HG03066 (cell line): ENCODE measurements around the gene NET1.
"Not testable (repeated sequence)": the region's sequence is repeated elsewhere in the genome, so short reads cannot be mapped to it uniquely, and the experiment has no call there.

Experiments used
- ATAC-seq: cut with Tn5 transposase; IDR thresholded peaks from one replicate; pipeline ENCODE4 v1.9.1; 2021; ENCODE audit warnings: low read depth; ENCODE audit not compliant: unreplicated experiment

Gene NET1

DNA sequence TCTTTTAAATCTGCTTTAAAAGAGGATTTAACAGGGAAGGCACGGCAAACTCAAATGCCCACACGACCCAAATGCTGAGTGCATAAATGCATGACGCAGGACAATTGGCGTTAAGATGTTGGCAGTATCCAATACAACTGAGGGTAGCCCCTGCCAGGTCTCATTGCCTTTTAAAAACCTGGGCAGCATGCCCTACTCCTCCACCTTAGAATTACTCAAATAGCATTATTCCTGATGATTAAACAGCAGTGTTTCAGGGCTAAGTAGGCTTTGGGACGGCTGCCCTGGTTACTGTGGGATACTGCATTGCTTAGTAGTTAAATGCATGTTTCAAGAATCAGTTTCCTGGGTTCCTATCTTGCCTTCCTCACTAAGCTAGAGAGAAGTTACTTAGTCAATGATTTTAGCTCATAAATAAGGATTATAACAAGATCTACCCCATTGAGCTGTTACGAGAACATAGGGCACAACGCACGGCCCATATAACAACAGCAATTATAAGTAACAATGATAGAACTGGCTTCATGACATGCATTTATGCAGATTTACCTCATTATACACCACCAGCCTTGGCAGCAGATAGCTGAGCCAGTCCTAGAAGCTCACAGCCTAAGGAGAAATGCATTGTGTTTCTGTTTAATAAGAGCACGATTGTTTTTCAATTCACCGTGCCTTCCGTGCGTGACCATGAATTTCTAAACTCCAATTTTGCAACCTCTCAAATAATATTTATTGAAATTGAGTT lies 15.6 kb upstream of the NET1 start:
- no peak for ATAC-seq

DNA sequence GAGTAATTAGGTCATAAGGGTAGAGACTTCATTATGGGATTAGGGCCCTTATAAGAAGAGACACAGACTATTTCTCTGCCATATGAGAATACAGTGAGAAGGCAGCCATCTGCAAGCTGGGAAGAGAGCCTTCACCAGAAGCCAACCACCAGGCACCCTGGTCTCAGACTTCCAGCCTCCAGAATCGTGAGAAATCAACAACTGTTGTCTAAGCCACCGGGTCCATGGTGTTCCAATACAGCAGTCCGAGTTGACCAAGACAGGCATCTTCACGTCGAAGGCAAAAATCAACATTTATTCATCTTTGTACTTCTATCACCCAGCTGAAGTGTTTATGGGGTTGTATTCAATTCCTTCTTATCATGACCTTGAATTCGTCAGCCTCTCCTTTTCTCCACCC lies 13.0 kb upstream of the NET1 start:
- ATAC-seq: no peak

DNA sequence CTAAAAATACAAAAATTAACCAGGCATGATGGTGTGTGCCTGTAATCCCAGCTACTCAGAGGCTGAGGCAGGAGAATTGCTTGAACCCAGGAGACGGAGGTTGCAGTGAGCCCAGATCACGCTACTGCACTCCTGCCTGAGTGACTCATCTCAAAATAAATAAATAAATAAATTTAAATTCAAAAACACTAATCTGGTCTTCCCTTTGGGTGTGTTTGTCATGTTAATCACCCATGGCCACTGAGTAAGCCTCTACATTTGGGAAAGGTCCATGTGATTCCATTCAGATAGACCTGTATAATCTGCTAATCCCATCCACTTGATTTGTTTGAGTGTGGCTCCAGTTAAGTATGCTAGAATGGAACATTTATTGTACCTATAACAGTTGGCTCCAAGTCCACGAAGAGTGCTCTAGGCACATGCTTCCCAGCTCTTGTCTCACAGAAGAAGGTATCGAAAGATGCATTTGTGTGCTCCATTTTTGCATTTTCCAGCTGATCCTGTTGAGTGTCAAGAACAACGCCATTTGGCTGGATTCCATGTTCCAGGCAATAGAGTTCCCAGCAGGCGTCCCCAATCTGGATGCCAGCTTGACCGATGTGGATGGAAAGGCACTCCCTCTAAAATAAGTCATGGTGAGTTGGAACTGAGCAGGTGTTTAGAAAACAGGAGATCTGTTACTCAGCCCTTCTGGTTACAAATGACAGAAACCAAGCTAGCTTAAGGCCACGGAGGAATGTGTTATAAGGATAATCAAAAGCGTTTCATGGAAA lies 11.7 kb upstream of the NET1 start:
- ATAC-seq: no peak

- no peak for ATAC-seq
Measured at GRCh38 chr10:5402798-5403197, 9.6 kb upstream of the NET1 start.

GRCh38 chr10:5404208-5405041 lies 7.9 kb upstream of the NET1 start, which contains the start of gene TUBAL3:
Gene TUBAL3 (minus strand): TSS chr10:5404828. CDS start chr10:5404792, 36 bp downstream.
- no peak for ATAC-seq

DNA sequence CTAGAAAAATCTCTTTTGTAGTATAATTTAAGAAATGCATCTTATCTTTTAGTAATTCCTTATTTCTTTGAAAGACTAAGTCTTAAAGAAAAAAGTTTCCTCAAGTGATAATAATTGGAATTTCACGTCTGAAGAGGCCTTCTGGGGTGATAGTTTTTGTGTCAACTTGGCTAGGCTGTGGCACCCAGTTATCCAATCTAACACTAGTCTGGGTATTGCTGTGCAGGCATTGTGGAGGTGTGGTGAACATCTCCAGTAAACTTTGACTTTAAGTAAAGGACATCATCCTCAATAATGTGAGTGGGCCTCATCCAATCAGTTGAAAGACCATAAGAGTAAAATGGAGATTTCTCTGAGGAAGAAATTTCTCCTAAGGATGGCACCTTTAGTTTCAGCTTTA lies 5.4 kb upstream of the NET1 start:
- ATAC-seq: no peak

GRCh38 chr10:5410787-5411186 lies 1.6 kb upstream of the NET1 start:
- ATAC-seq: not testable (repeated sequence)

GRCh38 chr10:5411941-5412276 lies 448 bp upstream of the NET1 start:
- ATAC-seq: no peak

DNA sequence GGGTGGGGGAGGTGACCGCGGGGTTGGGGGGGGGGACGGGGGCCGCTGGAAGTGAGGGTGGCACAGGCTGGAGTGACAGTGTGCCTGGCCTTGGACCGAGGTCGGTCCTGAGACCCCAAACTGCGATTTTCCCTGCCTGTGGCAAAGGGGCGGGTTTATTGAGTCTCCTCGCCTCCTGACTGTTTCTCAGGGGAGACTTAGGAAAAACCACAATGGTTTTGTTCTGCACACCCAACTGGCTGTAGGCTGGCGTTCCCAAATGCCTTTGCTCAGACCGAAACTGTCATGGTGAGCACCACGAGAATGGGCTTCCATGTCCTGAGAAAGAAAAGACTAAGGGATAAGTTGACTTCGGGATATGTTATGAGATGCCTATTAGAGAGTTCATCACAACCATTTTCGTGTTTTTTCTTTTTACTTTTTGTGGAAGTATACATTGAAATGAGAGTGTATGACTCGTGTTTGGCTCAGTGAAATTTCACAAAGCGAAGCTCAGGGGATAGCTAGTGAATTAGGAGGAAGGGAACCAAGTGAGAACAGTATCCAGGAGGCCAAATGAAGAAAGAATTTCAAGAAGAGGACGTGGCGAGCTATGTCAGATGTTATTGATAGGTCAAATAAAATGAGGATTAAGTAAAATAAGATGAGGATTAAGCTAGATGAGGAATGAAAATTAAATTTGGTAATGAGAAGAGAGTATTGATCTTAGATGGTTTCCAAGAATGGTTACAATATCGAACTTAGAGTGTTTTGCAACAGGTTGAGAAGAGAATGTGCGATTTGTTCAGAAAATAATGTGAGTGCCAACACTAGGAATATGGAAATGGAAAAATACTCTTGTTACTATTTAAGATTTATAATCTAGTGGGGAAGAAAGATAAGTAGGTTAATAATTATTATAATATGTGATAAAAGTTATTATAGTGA lies 918 bp downstream of the NET1 start:
- ATAC-seq: no peak

DNA sequence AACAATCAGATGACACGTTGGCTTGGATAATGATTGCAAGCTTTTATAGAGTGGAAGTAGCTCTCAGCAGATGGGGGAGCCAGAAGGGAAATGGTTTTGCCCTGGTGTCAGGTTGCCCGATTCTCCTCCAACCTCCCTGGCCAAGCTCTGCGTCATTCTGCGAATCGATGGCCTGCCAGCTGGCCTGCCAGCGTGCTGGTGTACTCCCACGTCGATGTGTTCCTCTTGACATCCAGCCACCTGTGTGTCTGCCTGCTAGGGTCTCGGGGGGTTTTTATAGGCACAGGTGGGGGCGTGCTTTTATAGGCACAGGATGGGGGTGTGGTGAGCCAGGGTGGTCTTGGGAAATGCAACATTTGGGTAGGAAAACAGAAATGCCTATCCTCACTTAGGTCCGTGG lies 4.6 kb downstream of the NET1 start:
- no peak for ATAC-seq

- ATAC-seq: no peak
Measured at GRCh38 chr10:5418584-5418983, 6.2 kb downstream of the NET1 start.

GRCh38 chr10:5419466-5420094 lies 7.2 kb downstream of the NET1 start:
- no peak for ATAC-seq

DNA sequence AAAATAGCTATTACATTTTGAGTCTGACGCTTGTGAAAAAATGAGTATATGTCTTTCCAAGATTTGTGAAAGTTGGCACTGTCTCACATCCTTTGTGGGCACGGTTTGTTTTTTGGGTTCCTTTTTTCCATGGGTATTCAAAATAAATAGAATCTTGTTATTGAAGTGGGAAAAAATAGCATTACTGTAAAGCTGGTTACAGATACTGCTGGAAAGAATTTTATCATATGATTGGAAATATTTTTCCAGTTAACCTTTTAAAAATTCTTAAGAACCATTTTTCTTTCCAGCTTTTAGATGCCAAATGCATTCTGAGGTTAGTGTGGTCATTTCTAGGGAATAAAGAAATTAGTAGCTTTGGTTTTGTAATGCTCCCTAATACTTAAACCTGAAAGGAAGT lies 11.4 kb downstream of the NET1 start:
- ATAC-seq: no peak

DNA sequence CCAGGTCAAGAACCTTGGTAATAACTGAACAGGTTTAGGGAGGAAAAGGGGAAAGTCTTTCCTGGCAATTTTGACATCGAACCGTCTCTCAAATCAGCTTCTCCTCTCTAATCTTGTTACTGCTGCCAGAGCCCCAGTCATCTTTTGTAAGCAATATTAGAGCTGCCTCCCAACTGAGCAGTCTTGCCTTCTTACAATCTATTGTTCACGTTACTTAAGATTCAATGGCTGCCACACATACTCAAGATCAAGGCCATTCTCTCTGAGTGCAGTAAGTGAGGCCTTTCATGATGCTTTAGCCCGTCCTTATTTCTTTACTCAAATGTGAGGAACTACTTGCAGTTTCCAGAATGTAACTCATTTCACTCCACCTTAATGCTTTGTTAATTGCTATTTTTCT lies 12.4 kb downstream of the NET1 start:
- ATAC-seq: no peak

DNA sequence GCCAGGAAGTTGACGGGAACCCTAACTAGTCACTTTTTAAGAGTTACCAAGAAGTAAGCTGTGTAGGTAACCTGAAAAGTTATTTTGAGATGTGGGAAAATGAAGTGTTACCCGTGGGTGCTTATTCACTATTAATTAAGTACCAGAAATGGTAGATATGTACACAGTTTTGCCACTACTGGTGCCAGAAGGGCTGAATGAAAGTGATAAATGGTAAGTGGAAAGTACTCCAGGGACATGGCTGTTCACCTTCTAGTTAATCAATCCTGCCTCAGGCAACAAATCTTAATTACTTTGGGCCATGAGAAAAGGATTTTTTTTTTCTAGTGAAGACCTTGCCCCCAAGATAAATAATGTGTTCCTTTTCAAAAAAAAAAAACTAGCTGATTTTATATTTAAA lies 15.8 kb downstream of the NET1 start:
- no peak for ATAC-seq

DNA sequence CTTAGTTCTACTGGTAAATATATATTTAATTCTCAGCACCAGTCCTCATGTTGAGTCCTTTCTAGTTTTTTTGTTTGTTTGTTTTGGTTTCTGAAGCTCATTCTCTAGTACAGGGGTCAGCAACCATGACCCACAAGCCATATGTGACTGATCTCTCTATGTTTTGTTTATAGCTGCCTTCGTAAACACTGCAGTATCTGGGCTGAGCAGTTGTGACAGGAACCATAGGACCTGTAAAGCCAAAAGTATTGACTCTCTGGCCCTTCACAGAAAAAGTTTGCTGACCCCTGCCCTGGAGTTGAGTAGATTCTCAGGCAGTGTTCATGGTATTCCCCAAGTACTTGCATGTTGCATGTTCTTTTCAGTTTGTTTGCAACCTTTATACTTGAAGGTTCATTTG lies 20.8 kb downstream of the NET1 start:
- no peak for ATAC-seq

DNA sequence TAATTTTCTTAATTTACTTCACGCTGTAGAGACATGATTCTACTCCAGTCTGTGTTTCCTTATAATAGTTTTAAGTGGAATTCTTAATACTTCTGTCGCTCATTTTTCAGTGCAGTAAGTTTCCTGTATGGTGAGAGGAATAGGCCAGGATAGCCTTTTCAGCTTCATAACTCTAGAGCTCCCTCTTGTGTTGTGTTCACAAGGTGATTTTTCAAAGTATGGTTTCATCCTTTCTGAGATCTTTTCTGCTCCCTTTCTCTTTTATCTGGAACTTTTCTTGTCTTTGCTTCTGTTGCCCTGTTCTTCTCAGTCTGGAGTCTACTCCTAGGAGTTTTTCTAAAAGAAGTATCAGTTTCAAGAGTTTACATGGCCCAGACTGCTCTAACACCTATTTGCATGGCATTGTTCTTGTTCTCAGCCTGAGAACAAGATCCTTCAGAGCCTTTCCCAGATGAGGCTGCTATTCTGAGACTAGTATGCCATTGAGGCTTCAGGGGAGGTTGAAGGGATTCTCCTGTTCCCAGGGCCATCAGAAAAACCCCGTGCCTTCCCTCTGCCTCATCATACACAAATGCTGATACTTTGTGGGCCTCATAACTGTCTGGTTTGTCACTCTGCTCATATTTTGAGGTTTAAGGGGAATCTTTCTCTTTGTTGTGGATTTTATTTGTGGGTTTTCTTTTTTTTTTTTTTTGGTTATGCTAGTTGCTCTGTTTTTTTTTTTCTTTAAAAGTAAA lies 21.8 kb downstream of the NET1 start:
- no peak for ATAC-seq

DNA sequence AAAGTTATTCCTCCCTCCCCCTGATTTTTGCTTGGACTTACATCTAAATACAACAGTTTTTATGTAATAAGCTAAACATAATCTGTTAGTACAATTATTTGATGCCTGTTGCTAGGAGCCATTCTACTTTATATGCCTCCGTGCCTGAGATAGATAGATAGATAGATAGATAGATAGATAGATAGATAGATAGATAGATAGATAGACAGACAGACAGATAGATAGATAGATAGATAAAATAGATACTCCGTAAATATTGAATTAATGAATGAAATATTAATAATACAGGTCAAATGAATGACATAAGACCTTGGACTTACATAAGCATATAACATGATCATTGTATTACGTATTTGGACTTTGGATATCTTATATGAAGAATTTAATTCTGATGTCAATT lies 23.0 kb downstream of the NET1 start:
- ATAC-seq: no peak

DNA sequence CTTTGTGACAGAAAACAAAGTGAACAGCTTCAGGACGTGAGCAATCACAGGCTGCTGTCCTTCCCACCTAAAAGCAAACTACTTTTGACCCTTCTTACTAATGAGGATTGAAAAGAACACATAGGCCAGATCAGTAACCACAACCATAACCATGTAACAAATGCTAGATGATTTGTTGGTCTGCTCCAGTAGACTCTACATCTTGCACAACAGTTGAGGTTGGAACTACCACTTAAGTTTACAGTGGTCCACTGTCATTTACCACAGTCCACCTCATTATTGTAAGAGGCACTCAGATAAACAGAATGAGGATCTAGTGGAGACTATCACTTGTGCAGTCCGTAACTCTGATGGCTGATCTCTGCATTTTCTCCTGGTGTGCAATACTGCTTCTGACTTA lies 27.8 kb downstream of the NET1 start:
- ATAC-seq: no peak
